DOHH2 (cell line): ENCODE data around the gene JAK3.
"Not testable (repeated sequence)": the region's sequence is repeated elsewhere in the genome, so short reads cannot be mapped to it uniquely, and the experiment has no call there.

Experiments used
- H3F3A ChIP-seq: fragments of 200-600 bp; sonication (generic), shearing (Covaris generic); 2 replicates; pipeline ENCODE4 v1.6.0; 2016; ENCODE audit warnings: antibody characterized with exemption, mild to moderate bottlenecking; ENCODE audit not compliant: control insufficient read depth, insufficient read depth
- H3K27ac ChIP-seq: fragments of 200-600 bp; sonication (generic); 2 replicates; pipeline ENCODE4 v1.5.1; 2014; ENCODE audit warnings: low read depth, mild to moderate bottlenecking, low read length, moderate library complexity
- H3K27me3 ChIP-seq: fragments of 200-600 bp; sonication (generic); 2 replicates; pipeline ENCODE4 v1.6.1; 2014; ENCODE audit warnings: mild to moderate bottlenecking, low read length, mixed read lengths; ENCODE audit not compliant: control insufficient read depth
- H3K36me3 ChIP-seq: fragments of 200-600 bp; sonication (generic); 2 replicates; pipeline ENCODE4 v1.6.1; 2014; ENCODE audit warnings: mild to moderate bottlenecking, low read length, moderate library complexity, mixed read lengths; ENCODE audit not compliant: control insufficient read depth
- H3K4me1 ChIP-seq: fragments of 200-600 bp; sonication (generic); 2 replicates; pipeline ENCODE4 v1.6.1; 2014; ENCODE audit warnings: mild to moderate bottlenecking, low read length, mixed read lengths; ENCODE audit not compliant: control insufficient read depth
- H3K4me2 ChIP-seq: fragments of 200-600 bp; sonication (generic); 2 replicates; pipeline ENCODE4 v1.6.0; 2014; ENCODE audit warnings: mild to moderate bottlenecking, low read length, moderate library complexity
- H3K4me3 ChIP-seq: fragments of 200-600 bp; sonication (generic); 2 replicates; pipeline ENCODE4 v1.5.1; 2014; ENCODE audit warnings: mild to moderate bottlenecking, low read length, mixed read lengths
- H3K79me2 ChIP-seq: fragments of 200-600 bp; sonication (generic); 2 replicates; pipeline ENCODE4 v1.6.1; 2014; ENCODE audit warnings: mild to moderate bottlenecking, low read length, mixed read lengths; ENCODE audit not compliant: control insufficient read depth
- H3K9me2 ChIP-seq: fragments of 200-600 bp; sonication (generic); replicated peaks from 2 replicates; pipeline ENCODE4 v1.6.1; 2014; ENCODE audit warnings: mild to moderate bottlenecking, low read length, mixed read lengths; ENCODE audit not compliant: control insufficient read depth
- H3K9me3 ChIP-seq: fragments of 200-600 bp; sonication (generic); 2 replicates; pipeline ENCODE4 v1.6.1; 2014; ENCODE audit warnings: antibody characterized with exemption, low read length, mixed read lengths; ENCODE audit not compliant: control insufficient read depth, insufficient read depth
- H4K20me1 ChIP-seq: fragments of 200-600 bp; sonication (generic); 2 replicates; pipeline ENCODE4 v1.6.0; 2014; ENCODE audit warnings: low read depth, mild to moderate bottlenecking, antibody characterized with exemption, low read length, moderate library complexity; ENCODE audit not compliant: control insufficient read depth, insufficient read depth
- EZH2phosphoT487 ChIP-seq: fragments of 200-600 bp; sonication (generic); IDR thresholded peaks from 2 replicates; pipeline ENCODE4 v1.6.1; 2017; ENCODE audit warnings: borderline replicate concordance, mild to moderate bottlenecking, antibody characterized with exemption, low read length, moderate library complexity, mixed read lengths
- TF ChIP-seq, protein P1 (sequence below): fragments of 200-600 bp; sonication (generic); IDR thresholded peaks from one replicate; pipeline ENCODE4 v1.5.1; 2014; ENCODE audit warnings: antibody characterized with exemption, mild to moderate bottlenecking, low read depth, low read length; ENCODE audit not compliant: poor library complexity, severe bottlenecking

JAK3 gene

DNA sequence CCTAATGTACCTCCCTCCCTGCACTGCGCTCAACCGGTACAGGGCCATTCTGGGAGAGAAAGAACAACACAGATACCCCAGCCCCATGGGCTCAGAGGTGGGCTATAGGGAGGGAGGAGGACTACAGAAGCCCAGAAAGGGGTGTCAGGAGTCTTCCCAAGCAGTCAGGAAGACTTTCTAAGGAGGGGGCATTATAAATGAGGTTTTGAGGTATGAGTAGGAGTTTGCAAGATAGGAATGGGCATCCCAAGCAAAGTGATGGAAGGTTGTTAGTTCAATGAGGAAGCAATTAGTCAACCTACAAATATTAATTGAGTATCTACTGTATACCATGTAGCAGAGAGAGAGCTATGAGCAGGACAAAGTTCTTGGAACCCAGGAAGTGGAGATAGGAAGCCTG is 59.1 kb downstream of the JAK3 start:
- H3K27ac ChIP-seq, result no peak overlapping the region
- no peaks in the 10 kb centered on the region for H3K9me2 ChIP-seq
- no peak overlapping the region for H3K4me3 ChIP-seq
- H3K9me3 ChIP-seq, result no peaks in the 10 kb centered on the region
- H3K79me2 ChIP-seq, result no peaks in the 10 kb centered on the region
- H3K36me3 ChIP-seq, result peaks cover 24% of the 10 kb centered on the region
- peaks cover 7% of the 10 kb centered on the region; the same call in 1 of the 2 replicates for H4K20me1 ChIP-seq
- no peaks in the 10 kb centered on the region; the same call in 1 of the 2 replicates for H3K4me1 ChIP-seq
- no peak overlapping the region for H3K4me2 ChIP-seq
- H3F3A ChIP-seq, result no peaks in the 10 kb centered on the region
- no peak for TF ChIP-seq EZH2phosphoT487
- TF ChIP-seq, protein P1, sequence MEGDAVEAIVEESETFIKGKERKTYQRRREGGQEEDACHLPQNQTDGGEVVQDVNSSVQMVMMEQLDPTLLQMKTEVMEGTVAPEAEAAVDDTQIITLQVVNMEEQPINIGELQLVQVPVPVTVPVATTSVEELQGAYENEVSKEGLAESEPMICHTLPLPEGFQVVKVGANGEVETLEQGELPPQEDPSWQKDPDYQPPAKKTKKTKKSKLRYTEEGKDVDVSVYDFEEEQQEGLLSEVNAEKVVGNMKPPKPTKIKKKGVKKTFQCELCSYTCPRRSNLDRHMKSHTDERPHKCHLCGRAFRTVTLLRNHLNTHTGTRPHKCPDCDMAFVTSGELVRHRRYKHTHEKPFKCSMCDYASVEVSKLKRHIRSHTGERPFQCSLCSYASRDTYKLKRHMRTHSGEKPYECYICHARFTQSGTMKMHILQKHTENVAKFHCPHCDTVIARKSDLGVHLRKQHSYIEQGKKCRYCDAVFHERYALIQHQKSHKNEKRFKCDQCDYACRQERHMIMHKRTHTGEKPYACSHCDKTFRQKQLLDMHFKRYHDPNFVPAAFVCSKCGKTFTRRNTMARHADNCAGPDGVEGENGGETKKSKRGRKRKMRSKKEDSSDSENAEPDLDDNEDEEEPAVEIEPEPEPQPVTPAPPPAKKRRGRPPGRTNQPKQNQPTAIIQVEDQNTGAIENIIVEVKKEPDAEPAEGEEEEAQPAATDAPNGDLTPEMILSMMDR, result no peak
- peaks cover 3% of the 10 kb centered on the region for H3K27me3 ChIP-seq

DNA sequence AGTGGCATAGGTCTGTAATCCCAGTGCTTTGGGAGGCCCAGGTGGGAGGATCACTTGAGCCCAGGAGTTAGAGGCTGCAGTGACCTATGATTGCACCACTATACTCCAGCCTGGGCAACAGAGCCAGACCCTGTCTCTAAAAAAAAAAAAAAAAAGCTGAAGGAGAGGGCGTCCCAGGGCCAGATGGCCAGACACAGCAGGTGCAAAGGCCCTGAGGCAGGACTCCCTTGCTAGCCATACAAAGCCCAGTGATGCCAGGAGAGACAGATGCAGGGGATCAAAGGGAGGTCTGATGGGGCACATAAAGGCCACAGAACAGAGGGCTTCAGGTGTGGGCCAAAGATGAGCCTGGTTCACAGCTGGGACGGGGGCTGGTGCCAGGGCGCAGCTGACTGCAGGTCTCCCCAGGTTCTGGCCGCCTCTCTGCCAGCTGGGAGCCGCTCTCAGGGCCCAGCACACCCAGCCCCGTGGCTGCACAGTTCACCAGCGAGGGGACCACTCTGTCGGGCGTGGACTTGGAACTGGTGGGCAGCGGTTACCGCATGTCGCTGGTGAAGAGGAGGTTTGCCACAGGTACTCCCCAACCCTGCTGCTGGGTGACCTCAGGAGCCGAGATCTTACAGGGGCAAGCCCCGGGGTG is 60.4 kb downstream of the JAK3 start:
- no peaks in the 10 kb centered on the region for H3K27me3 ChIP-seq
- no peak for TF ChIP-seq EZH2phosphoT487
- TF ChIP-seq, protein P1, result no peak
- H3F3A ChIP-seq, result no peaks in the 10 kb centered on the region
- no peak overlapping the region for H3K4me3 ChIP-seq
- H3K9me3 ChIP-seq, result no peaks in the 10 kb centered on the region
- H4K20me1 ChIP-seq, result peaks cover 7% of the 10 kb centered on the region; the same call in 1 of the 2 replicates
- no peak overlapping the region for H3K4me2 ChIP-seq
- no peaks in the 10 kb centered on the region for H3K9me2 ChIP-seq
- no peaks in the 10 kb centered on the region; the same call in 1 of the 2 replicates for H3K4me1 ChIP-seq
- no peaks in the 10 kb centered on the region for H3K79me2 ChIP-seq
- peaks cover 28% of the 10 kb centered on the region for H3K36me3 ChIP-seq
- no peak overlapping the region for H3K27ac ChIP-seq

DNA sequence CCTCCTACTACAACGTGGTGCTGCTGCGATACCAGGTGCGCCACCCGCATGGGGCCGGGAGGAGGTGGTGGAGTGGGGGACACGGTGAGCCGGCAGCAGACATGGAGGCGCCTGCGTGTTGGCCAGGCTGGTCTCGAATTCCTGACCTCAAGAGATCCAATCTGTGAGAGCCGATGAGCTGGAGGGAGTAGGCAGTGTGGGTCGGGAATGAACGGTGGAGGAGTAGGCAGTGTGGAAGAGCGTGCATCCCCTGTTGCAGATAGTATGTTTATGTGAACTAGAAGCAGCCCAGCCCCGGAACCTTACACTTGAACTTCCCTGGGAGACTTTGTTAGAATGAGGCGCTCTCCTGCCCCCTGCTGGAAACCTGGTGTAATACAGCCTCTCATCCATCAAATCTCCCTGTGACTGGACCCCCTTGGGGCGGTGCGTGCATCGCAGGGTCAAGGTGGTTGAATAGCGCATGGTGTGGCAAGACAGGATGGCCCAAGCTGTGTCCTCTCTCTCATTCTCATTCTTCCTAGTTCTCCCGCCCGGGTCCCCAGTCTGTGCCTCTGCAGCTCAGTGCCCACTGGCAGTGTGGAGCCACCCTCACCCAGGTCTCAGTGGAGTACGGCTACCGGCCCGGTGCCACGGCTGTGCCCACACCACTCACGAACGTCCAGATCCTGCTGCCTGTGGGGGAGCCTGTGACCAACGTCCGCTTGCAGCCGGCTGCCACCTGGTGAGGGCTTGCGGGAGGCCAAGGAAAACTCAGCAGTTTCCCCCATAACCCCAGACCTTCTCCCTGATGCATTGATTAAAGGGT is 63.4 kb downstream of the JAK3 start:
- no peak for TF ChIP-seq EZH2phosphoT487
- TF ChIP-seq, protein P1, result peak; percentile 90
- H3K27ac ChIP-seq, result no peak overlapping the region
- no peaks in the 10 kb centered on the region for H3K27me3 ChIP-seq
- no peaks in the 10 kb centered on the region for H3K9me3 ChIP-seq
- peaks cover under 1% of the 10 kb centered on the region; the same call in 1 of the 2 replicates for H3K4me1 ChIP-seq
- H3F3A ChIP-seq, result no peaks in the 10 kb centered on the region
- peaks cover 6% of the 10 kb centered on the region; the same call in 1 of the 2 replicates for H4K20me1 ChIP-seq
- H3K4me3 ChIP-seq, result no peak overlapping the region
- H3K79me2 ChIP-seq, result no peaks in the 10 kb centered on the region
- no peak overlapping the region for H3K4me2 ChIP-seq
- peaks cover 44% of the 10 kb centered on the region for H3K36me3 ChIP-seq
- H3K9me2 ChIP-seq, result no peaks in the 10 kb centered on the region

DNA sequence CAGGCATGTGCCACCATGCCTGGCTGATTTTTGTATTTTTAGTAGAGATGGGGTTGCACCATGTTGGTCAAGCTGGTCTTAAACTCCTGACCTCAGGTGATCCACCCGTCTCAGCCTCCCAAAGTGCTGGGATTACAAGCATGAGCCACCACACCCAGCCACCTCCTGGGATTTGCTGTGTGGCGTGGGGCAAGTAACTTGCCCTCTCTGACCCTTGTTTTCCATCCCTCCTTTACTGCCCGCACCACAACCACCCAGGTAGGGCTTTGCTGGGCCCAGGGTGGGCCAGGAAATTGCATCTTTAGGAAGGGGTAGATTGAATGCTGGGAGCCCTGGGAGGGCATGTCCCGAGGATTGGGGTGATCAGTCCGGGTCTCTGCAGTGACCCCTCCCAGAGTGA is 64.1 kb downstream of the JAK3 start:
- peaks cover 49% of the 10 kb centered on the region for H3K36me3 ChIP-seq
- H3K27ac ChIP-seq, result not testable (repeated sequence)

More for the DNA sequence above, 64.1 kb downstream of the JAK3 start:
- not testable (repeated sequence) for H3K27me3 ChIP-seq, H3K9me3 ChIP-seq, H3F3A ChIP-seq, H3K79me2 ChIP-seq, H3K4me1 ChIP-seq, H3K4me3 ChIP-seq, H3K4me2 ChIP-seq, H3K9me2 ChIP-seq, H4K20me1 ChIP-seq
